ENCODE data around the gene HABP2.

HABP2 gene

GRCh38 chr10:113609704-113610108, 56.9 kb downstream of the HABP2 start:
- DNase-seq = no peak

- no peak for DNase-seq
Observed at GRCh38 chr10:113610631-113611601, 58.1 kb downstream of the HABP2 start.

GRCh38 chr10:113612154-113612553, 59.3 kb downstream of the HABP2 start:
- DNase-seq = no peak

GRCh38 chr10:113613427-113613826, 60.6 kb downstream of the HABP2 start:
- DNase-seq = no peak

GRCh38 chr10:113613977-113614690, 61.3 kb downstream of the HABP2 start:
- DNase-seq = no peak

GRCh38 chr10:113616244-113617074, 63.6 kb downstream of the HABP2 start:
- no peak for DNase-seq

GRCh38 chr10:113617086-113617485, 64.2 kb downstream of the HABP2 start:
- DNase-seq = no peak

- no peak for DNase-seq
Observed at GRCh38 chr10:113618338-113618737, 65.5 kb downstream of the HABP2 start.

GRCh38 chr10:113619401-113619800, 66.5 kb downstream of the HABP2 start:
- DNase-seq = no peak

GRCh38 chr10:113620511-113620910, 67.7 kb downstream of the HABP2 start:
- no peak for DNase-seq

GRCh38 chr10:113620936-113621335, 68.1 kb downstream of the HABP2 start:
- no peak for DNase-seq

GRCh38 chr10:113621799-113622198, 68.9 kb downstream of the HABP2 start:
- DNase-seq = no peak

GRCh38 chr10:113622831-113623230, 70.0 kb downstream of the HABP2 start:
- no peak for DNase-seq

GRCh38 chr10:113625461-113626186, 72.8 kb downstream of the HABP2 start:
- no peak for DNase-seq

GRCh38 chr10:113626809-113627355, 74.0 kb downstream of the HABP2 start:
- no peak for DNase-seq

- no peak for DNase-seq
Observed at GRCh38 chr10:113627836-113628235, 75.0 kb downstream of the HABP2 start.

GRCh38 chr10:113628607-113629153, 75.8 kb downstream of the HABP2 start:
- DNase-seq = no peak

- DNase-seq = no peak
Observed at GRCh38 chr10:113630929-113631533, 78.2 kb downstream of the HABP2 start.

- DNase-seq = no peak
Observed at GRCh38 chr10:113631684-113632367, 79.0 kb downstream of the HABP2 start.
